Non-pigmented ciliary epithelial cell (primary cell): ENCODE measurements around the gene LRRC3C.
"Not testable (repeated sequence)": the region's sequence is repeated elsewhere in the genome, so short reads cannot be mapped to it uniquely, and the experiment has no call there.

Experiments
- DNase-seq: peaks from one replicate; pipeline ENCODE4 v3.0.0-alpha.2; 2010; ENCODE audit warnings: low read depth

Gene LRRC3C, protein sequence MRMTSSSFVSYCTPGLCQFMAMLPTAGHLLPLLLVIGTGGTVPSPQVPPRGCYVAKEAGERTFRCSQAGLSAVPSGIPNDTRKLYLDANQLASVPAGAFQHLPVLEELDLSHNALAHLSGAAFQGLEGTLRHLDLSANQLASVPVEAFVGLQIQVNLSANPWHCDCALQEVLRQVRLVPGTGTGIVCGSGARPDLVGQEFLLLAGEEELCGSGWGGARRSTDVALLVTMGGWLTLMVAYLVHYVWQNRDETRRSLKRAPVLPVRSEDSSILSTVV

GRCh38 chr17:39927101-39927928 lies at the start of gene LRRC3C, which contains the start of gene ORMDL3:
LRRC3C (plus strand) TSS chr17:39927732; CDS start chr17:39941524, 13,792 bp downstream.
ORMDL3 (minus strand) TSS chr17:39927601; CDS start chr17:39924203, 3,398 bp downstream.
- peak; percentile 55 for DNase-seq

DNA sequence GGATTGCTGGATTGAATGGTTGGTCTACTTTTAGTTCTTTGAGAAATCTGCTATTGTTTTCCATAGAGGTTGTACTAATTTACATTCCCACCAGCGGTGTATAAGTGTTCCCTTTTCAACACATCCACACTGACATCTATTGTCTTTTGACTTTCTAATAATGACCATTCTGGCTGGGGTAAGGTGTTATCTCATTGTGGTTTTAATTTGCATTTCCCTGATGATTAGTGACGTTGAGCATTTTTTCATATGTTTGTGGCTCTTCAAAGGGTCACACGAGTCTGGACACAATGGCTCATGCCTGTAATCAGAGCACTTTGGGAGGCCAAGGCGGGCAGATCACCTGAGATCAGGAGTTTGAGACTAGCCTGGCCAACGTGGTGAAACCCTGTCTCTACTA lies 41.4 kb upstream of the LRRC3C start:
- DNase-seq = not testable (repeated sequence)

GRCh38 chr17:39887078-39887477 lies 40.5 kb upstream of the LRRC3C start:
- DNase-seq = no peak

- no peak for DNase-seq
Observed at GRCh38 chr17:39889200-39889599, 38.3 kb upstream of the LRRC3C start.

- DNase-seq = no peak
Observed at GRCh38 chr17:39894681-39895376, 32.7 kb upstream of the LRRC3C start.

- no peak for DNase-seq
Observed at GRCh38 chr17:39898088-39898487, 29.4 kb upstream of the LRRC3C start.

DNA sequence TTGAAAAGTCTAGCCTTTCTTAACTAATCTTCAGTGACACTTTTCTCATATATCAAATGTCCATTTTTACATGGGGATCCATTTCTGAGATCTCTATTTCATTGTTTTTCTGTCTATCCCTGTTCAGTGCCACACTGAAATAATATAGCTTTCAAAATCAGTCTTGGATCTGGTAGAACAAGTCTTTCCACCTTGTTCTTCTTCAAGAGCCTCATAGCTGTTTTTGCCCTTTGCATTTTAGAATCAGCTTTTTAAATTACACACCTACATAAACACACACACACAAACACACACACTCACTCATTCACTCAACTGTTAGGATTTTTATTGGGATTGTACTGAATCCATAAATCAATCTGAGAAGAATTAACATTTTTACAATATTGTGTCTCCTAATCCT lies 28.3 kb upstream of the LRRC3C start:
- DNase-seq = no peak

- DNase-seq = not testable (repeated sequence)
Observed at GRCh38 chr17:39902027-39902426, 25.5 kb upstream of the LRRC3C start.

GRCh38 chr17:39903158-39903884 lies 24.2 kb upstream of the LRRC3C start:
- DNase-seq = no peak

DNA sequence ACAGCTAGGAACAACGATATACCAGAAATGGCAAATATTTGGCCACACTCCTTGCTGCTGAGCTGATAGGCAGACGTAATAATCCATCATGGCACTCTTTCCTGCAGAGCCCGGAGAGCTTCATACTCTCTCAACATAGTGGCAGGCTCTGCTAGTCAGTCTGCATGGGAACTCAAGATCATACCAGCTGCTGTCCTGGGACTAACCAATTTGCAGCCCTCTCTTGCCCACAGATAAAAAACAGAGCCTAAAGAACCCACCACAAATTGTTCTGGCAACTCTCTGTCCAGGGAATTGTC lies 22.6 kb upstream of the LRRC3C start:
- no peak for DNase-seq

GRCh38 chr17:39908789-39909352 lies 18.7 kb upstream of the LRRC3C start:
- DNase-seq = no peak

GRCh38 chr17:39913989-39914388 lies 13.5 kb upstream of the LRRC3C start:
- DNase-seq = no peak

- no peak for DNase-seq
Observed at GRCh38 chr17:39915559-39915958, 12.0 kb upstream of the LRRC3C start.

DNA sequence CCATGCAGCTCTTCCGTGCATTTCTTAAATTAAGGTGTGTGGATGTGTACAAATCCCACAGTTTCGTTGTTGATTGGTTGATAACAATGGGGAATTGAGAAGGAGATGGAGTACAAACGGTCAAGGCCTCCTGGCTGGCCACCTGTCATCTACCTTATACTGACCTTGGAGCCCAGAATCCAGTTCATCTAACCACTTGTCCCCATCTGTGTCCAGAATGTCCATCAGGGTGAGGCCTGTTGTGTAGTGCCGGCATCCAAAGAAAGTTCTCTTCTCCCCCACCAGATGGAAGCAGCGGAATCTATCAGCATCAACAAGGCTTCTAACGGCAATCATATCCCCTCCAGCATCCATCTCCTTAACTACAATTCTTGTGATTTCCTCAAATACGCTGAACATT lies 10.6 kb upstream of the LRRC3C start:
- DNase-seq = no peak

- no peak for DNase-seq
Observed at GRCh38 chr17:39919087-39919683, 8.3 kb upstream of the LRRC3C start.

DNA sequence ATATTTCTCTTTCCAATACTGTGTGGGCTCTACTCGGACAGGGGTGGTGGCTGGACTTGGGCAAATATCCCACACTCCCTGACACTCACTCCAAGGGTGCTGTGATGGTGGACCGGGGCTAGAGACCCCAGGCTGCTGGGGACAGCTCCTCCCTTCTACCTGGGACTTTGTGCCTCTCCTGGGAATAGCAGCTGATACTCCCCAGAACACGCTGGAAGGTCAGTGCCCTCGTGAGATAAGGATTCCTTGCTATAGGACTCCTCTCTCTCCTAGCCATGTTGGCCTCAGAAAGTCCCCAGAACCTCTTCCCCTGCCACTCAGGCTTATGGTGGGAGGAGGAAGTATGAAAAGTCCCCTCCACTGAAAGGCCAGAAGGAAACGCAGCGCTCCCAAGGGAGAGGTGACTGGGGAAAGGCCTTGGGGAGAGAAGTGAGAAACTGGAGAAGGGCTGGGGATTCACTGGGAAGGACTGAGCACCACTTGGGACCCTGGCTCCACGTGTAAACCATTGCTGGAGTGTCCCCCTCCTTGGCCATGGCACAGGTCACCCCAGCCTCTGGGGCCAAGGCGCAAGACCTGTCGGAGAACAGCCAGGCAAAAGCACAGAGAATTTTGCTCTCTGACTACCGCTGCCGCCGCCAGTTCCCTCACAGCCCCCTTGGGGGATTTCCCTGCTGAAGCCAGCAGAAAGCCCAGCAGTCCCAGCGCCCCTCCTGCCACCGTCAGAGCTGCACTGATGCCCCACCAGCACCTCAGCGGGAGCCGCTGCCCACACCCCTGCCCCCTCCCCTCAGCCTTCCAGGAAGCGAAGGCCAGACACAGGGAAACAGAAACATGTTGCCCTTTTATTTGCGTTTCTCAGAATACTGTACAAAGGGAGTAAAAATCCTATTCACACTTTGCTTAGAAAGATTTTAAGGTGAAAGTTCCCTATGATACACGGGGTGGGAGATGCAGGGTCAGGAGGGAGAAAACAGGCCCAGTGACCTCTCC lies 7.0 kb upstream of the LRRC3C start:
- no peak for DNase-seq

DNA sequence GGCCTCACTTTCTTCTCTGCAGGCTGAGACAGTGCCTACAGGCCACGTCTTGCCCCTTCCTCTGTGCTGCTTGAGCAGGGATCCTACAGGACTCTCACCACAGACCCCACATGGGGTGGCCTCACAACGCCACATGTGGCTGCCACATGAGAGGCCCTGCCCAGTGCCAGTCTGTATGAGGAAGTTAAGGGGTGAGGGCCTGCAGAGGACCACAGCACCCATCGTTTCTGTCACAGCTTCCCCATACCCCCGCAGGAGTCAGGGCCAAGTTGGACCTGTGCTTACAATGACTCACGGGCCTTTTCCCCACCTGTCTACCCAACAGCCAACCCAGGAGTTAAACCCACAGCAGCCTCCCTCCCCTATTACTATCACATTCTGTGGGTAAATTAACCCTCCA lies 6.2 kb upstream of the LRRC3C start:
- no peak for DNase-seq

GRCh38 chr17:39922006-39922405 lies 5.5 kb upstream of the LRRC3C start:
- no peak for DNase-seq

DNA sequence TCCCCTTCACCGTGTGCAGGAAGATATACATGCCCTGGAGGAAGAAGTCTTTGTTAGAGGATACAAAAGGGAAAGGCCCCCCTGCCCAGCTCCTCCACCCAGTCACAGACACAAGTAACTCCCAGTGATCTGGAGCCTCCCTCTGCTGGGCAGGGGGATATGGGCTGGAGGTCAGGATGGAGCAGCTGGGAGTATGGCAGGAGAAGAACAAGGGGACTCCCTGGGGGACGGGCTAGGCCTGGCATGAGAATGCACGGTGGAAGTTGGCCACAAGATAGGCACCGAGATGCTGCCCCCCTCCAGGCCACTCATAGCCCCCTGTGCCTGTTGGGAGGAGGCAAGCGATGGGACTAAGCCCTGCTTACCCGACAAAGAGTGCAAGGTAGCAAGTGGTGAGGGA lies 4.3 kb upstream of the LRRC3C start:
- DNase-seq = no peak
